ENCODE data around the gene ETV4. TPM values are rescaled to one million over a fixed set of nuclear protein-coding genes. Genes with fewer than 3 reads are reported as not detected.

ETV4 gene
- total RNA-seq, 1 experiment from 2014 or later: 147 TPM

DNA sequence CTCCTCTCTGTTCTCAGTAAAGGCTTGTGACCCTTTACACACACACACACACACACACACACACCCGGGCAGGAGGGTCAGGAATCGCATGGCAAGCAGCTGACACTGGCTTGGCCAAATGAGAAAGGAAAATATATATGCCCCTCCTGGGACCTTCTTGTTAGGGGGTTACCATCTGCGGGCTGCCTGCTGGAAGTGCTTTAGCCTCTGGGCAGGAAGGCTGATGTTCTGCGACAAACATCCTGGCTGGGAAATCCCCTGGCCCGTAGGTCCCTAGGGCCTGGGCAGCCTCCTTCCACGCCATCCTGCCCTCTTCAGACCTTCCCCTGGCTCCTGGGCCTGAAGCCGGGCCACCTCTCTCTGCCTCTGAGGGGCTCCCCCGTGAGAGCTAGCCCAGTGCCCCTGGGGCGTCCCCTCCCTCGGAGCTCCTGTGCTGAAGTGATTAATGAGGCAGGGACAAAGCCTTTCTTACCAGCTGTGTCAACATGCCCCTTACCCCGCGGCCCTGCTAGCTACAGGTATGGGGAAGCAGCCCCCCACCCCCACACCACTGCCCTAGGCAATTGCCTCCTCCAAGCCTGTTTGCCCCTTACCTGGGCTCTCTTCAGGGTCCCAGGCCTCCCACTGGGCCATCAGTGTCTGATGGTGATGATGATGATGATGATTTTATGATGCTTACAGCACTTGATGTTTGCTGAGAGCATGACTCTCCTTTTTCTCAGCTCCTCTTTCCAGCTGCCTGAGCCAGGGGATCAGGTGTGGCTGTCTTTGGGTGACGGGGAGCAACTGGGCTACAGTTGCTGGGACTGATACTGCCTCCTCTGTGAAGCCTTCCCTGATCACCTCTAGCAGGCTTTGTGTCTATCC lies 32.8 kb upstream of the ETV4 start:
- no peaks in the 10 kb centered on the region for H3F3A ChIP-seq (ENCODE audit: low read length, unreplicated experiment)
- CTCF ChIA-PET: interaction anchor here (0.6 to 2.2 kb wide), 4 partner anchors 61 to 112 kb away, joined by 3 to 17 read pairs (median 5); no protein-coding TSS in a partner anchor
- H4K20me1 ChIP-seq (ENCODE audit: low read length): no peaks in the 10 kb centered on the region
- no peaks in the 10 kb centered on the region for H3K36me3 ChIP-seq (ENCODE audit: low read depth, low read length)
- no peaks in the 10 kb centered on the region for H3K9me2 ChIP-seq (replicated peaks; ENCODE audit: low read length)
- ATAC-seq (peak; percentile 50), DNase-seq (peak; percentile 69)
- BruUV-seq (replicated peaks): no TSS peak
- H2AFZ ChIP-seq (ENCODE audit: low read length): peak overlapping the region; percentile 46; the same call in 1 of the 2 replicates
- peak overlapping the region; percentile 37 for H3K9ac ChIP-seq (ENCODE audit: low read length)
- H3K79me2 ChIP-seq (ENCODE audit: low read length): no peaks in the 10 kb centered on the region
- no peaks in the 10 kb centered on the region for H3K9me3 ChIP-seq (ENCODE audit: low read length)
- intact Hi-C loops (cut with micrococcal nuclease): loop anchor here (5.0 kb wide), 1 partner anchor 183 kb away; no protein-coding TSS in a partner anchor
- H3K4me2 ChIP-seq (ENCODE audit: low read length): peak overlapping the region; percentile 34
- no peak overlapping the region for H3K4me3 ChIP-seq (ENCODE audit: low read length)
- TF ChIP-seq EZH2 (IDR thresholded peaks at IDR 0.05; ENCODE audit: low read length, unreplicated experiment) (no peak), EZH2phosphoT487 (IDR thresholded peaks at IDR 0.05; ENCODE audit: borderline replicate concordance, low read length) (no peak)
- TF ChIP-seq, protein P1, sequence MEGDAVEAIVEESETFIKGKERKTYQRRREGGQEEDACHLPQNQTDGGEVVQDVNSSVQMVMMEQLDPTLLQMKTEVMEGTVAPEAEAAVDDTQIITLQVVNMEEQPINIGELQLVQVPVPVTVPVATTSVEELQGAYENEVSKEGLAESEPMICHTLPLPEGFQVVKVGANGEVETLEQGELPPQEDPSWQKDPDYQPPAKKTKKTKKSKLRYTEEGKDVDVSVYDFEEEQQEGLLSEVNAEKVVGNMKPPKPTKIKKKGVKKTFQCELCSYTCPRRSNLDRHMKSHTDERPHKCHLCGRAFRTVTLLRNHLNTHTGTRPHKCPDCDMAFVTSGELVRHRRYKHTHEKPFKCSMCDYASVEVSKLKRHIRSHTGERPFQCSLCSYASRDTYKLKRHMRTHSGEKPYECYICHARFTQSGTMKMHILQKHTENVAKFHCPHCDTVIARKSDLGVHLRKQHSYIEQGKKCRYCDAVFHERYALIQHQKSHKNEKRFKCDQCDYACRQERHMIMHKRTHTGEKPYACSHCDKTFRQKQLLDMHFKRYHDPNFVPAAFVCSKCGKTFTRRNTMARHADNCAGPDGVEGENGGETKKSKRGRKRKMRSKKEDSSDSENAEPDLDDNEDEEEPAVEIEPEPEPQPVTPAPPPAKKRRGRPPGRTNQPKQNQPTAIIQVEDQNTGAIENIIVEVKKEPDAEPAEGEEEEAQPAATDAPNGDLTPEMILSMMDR (conservative IDR thresholded peaks at IDR 0.05; ENCODE audit: low read depth, low read length): no peak
- H3K4me1 ChIP-seq (ENCODE audit: insufficient read depth, low read length): peaks cover 37% of the 10 kb centered on the region
- POLR2A ChIA-PET (ENCODE audit: unreplicated experiment): no interaction called here
- H3K27me3 ChIP-seq (ENCODE audit: low read length): no peaks in the 10 kb centered on the region
- H3K27ac ChIP-seq (ENCODE audit: low read length): peak overlapping the region; percentile 57

- Histone ChIP-seq H3K4me1 (ENCODE audit: insufficient read depth, low read length) (peaks cover 33% of the 10 kb centered on the region), H2AFZ (ENCODE audit: low read length) (0 out of 2 replicates have a peak overlapping the region, but pooled peaks have one; percentile 46), H3K27me3 (ENCODE audit: low read length) (no peaks in the 10 kb centered on the region), H3K4me3 (ENCODE audit: low read length) (no peak overlapping the region), H4K20me1 (ENCODE audit: low read length) (no peaks in the 10 kb centered on the region), H3F3A (ENCODE audit: low read length, unreplicated experiment) (no peaks in the 10 kb centered on the region), H3K36me3 (ENCODE audit: low read depth, low read length) (no peaks in the 10 kb centered on the region), H3K27ac (ENCODE audit: low read length) (peak overlapping the region; percentile 57), H3K9ac (ENCODE audit: low read length) (peak overlapping the region; percentile 37; the same call in 1 of the 2 replicates), H3K4me2 (ENCODE audit: low read length) (peak overlapping the region; percentile 34), H3K9me2 (replicated peaks; ENCODE audit: low read length) (no peaks in the 10 kb centered on the region), H3K79me2 (ENCODE audit: low read length) (no peaks in the 10 kb centered on the region), H3K9me3 (ENCODE audit: low read length) (no peaks in the 10 kb centered on the region)
- ChIA-PET POLR2A (ENCODE audit: unreplicated experiment) (no interaction called here), CTCF (interaction anchor here (0.6 to 2.2 kb wide), 2 partner anchors 95 to 112 kb away, joined by 5 to 17 read pairs; no protein-coding TSS in a partner anchor)
- TF ChIP-seq EZH2phosphoT487 (IDR thresholded peaks at IDR 0.05; ENCODE audit: borderline replicate concordance, low read length) (no peak), EZH2 (IDR thresholded peaks at IDR 0.05; ENCODE audit: low read length, unreplicated experiment) (no peak)
- TF ChIP-seq, protein P1 (conservative IDR thresholded peaks at IDR 0.05; ENCODE audit: low read depth, low read length): no peak
- no TSS peak for BruUV-seq (replicated peaks)
- intact Hi-C loops (cut with micrococcal nuclease): loop anchor here (5.0 kb wide), 1 partner anchor 184 kb away; no protein-coding TSS in a partner anchor
- DNase-seq (no peak), ATAC-seq (peak; percentile 2; the same call in 1 of the 2 replicates)
These were observed 32.2 kb upstream of the ETV4 start for GRCh38 chr17:43578404-43578698.
